LNCAP (cell line): ENCODE measurements around the gene ADM2.

Source experiments
- TF ChIP-seq, protein P1 (sequence below): fragments of 450-650 bp; IDR thresholded peaks from 2 replicates; pipeline ENCODE4 v1.5.1; 2017; ENCODE audit warnings: mild to moderate bottlenecking

ADM2 gene, protein sequence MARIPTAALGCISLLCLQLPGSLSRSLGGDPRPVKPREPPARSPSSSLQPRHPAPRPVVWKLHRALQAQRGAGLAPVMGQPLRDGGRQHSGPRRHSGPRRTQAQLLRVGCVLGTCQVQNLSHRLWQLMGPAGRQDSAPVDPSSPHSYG

DNA sequence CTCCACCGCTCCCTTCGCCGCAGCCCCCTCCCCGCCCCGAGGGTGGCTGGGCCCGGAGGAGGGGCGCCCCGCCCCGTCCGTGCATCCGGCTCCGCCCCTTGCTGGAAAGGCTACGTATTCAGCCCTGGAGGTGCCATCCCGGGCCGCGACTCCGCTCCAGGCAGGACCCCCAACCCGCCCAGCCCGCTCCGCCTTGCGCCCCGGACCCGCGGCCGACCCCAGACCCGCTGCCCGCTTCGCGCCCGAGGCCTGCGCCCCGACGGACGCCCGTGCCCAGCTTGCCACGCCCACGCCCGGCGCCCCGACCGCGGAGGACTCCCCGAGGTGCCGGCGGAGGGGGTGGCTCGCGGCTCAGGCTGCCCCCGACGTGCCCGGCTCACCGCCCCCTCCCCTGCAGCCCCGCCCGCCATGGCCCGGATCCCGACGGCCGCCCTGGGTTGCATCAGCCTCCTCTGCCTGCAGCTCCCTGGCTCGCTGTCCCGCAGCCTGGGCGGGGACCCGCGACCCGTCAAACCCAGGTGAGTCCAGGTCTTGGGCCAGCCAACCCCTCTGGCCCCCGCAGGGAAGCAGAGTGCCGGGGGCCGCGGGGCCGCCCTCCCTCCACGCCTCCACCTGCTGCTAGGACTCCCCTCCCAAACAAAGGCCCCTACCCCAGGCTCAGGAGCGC is at the start of gene ADM2:
Gene ADM2 (plus strand): TSS at position 104 of the 667 bp plus-strand sequence. CDS start 305 bp downstream, at position 409.
- TF ChIP-seq, protein P1, sequence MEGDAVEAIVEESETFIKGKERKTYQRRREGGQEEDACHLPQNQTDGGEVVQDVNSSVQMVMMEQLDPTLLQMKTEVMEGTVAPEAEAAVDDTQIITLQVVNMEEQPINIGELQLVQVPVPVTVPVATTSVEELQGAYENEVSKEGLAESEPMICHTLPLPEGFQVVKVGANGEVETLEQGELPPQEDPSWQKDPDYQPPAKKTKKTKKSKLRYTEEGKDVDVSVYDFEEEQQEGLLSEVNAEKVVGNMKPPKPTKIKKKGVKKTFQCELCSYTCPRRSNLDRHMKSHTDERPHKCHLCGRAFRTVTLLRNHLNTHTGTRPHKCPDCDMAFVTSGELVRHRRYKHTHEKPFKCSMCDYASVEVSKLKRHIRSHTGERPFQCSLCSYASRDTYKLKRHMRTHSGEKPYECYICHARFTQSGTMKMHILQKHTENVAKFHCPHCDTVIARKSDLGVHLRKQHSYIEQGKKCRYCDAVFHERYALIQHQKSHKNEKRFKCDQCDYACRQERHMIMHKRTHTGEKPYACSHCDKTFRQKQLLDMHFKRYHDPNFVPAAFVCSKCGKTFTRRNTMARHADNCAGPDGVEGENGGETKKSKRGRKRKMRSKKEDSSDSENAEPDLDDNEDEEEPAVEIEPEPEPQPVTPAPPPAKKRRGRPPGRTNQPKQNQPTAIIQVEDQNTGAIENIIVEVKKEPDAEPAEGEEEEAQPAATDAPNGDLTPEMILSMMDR: no peak

DNA sequence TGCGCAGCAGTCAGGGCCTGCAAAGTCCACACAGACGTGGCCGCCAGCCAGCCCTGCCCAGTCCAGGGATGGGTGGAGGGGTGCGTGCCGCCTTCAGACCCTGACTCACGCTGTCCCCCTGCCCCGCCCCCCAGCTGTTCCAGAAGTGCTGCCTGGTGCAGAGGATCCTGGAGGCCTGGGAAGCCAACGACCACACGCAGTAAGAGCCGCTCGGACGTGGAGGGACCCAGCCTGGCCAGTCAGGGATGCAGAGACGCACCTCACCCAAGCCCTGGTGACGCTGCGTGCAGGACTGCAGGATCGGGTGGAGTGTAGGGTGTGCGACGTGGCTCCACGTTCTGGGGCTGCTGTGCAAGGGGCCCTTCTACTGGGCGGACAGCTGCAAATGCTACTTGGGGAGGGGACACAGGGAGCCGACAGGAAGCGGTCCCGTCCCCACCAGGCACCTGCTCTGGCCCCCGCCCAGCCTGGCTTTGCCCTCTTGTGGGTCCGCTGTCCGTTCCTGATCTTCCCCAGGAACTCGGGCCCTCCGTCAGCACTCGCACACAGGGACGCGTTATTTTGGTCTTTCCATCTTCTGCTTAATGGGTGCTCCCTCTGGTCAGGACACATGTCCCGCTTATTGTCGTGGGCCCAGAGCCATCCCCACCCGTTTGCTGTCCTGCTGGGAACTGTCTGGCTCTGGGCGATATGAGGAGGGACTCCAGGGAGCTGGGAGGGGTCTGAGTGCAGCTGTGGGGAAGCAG is 49.0 kb upstream of the ADM2 start:
- TF ChIP-seq, protein P1: no peak

DNA sequence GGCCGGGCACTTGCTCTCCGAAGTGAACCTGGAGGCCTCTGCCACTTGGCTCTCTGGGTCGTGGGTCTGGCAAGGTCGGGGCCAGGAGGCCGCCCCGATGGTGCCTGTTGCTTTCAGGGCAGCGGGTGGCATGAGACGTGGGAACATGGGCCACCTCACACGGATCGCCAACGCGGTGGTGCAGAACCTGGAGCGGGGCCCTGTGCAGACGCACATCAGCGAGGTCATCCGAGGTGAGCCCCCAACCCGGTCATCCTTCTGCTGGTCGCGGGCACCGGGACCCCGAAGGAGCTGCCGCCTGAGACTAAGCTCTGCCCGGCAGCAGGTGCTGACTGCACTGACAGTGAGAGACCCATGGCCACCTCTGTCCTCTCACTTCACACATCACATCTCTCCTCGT is 46.5 kb upstream of the ADM2 start:
- TF ChIP-seq, protein P1: no peak

DNA sequence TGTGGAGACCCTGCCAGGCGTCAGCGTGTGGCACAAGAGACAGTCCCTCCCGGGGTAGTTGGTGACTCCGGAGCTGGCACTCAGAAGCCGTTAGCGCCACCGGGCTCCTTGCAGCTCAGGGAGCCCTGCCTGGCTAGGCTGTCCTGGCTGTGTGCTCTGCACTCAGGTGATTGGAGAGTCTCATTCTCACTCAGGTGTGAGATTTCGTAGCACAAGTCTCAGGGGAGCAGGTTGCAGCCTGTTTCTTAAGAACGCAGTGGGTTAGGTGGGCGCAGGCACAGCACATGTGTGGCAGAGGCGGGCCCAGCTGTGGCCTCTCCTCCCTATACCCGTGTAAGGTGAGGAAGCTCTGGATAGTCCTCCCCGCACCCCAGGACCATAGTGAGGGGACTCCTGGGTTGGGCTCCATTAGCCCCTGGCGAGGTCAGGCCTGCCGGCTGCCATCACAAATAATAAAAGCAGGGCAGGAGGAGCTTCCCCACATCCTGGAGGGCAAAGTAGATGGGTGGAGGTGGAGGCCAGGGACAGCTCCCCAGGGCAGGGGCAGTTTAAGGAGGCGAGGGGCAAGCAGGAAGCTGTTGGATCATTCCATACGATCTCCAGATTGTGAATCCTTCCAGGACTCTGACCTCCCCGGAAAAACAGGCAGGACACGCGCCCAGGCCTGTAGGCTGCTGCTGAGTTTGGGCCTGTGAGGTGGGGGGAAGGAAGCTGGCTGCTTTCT is 45.9 kb upstream of the ADM2 start:
- TF ChIP-seq, protein P1: no peak

DNA sequence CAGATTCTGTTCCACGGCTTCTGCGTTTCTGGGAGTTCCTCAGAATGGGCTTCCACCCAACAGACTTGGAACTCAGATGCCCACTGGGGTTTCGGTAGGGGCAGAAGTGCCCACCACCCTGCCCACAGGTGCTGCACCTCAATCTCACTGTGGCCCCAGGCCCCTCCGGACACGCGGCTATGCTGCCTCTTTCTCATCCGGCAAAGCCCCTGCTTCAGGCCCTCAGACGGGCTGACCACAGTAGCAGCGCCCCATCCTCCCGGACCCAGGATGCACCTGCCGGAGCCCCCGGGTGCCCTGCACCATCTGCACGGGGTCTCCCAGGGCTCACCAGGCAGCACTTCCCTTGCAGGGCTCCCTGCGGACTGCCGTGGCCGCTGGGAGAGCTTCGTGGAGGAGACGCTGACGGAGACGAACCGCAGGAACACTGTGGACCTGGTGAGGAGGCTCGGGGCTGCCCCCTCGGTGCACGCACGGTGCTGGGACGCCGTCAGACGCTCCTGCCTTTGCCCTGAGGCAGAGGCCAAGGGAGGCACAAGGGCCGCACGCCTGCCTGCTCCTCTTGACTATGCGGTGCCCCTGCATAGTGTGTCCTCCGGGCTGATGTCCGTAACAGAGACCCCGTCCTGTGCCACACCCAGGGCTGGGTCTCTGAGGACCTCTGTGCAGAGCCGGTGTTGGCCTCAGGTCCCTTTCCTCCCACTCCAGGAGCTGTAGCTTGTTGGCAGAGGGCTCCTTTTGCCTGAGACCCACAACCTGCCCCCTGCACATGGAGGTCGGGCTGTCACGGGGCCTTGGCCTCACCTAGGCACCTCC is 45.1 kb upstream of the ADM2 start:
- TF ChIP-seq, protein P1: no peak

DNA sequence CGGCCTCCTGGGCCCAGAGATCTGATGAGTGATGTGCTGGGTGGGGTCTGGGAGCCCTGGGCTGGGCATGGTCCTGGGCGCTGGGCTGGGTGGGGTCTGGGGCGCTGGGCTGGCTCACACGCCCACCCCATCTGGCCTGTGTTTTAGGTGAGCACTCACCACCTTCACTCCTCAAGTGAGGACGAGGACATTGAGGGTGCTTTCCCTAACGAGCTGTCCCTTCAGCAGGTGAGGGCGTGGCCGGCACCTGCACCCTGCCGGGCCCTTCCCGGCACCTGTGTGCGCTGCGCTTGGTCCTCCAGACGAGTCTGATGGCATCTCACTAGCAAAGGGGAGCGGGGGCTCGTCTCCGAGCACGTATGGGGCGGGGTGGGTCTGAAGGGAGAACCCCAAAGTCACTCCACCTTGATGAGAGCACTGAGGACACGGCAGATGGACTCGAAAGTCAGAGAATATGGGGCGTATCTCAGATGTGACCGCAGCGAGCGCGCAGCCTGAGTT is 44.5 kb upstream of the ADM2 start:
- TF ChIP-seq, protein P1: no peak
